Measurements from ENCODE around the gene B4GALNT4.

- TF ChIP-seq CTCF (IDR thresholded peaks at IDR 0.05; ENCODE audit: low read length) (no peak), EZH2 (IDR thresholded peaks at IDR 0.05; ENCODE audit: borderline replicate concordance, low read length) (no peak)
These were observed 16.8 kb upstream of the B4GALNT4 start for GRCh38 chr11:352456-353031.

Data from OCI-LY1 (cell line).